Ishikawa (cell line): ENCODE results near the gene SMKR1.

Experiments used
- CEBPB ChIP-seq: IDR thresholded peaks from 2 replicates; pipeline ENCODE4 v1.6.1; 2012
- CREB1 ChIP-seq: IDR thresholded peaks from 2 replicates; pipeline ENCODE4 v1.6.1; 2012; ENCODE audit warnings: low read depth
- EGR1 ChIP-seq: IDR thresholded peaks from 2 replicates; pipeline ENCODE4 v1.6.1; 2012
- EP300 ChIP-seq: IDR thresholded peaks from 2 replicates; pipeline ENCODE4 v1.6.1; 2012; ENCODE audit warnings: borderline replicate concordance
- FOXM1 ChIP-seq: IDR thresholded peaks from 2 replicates; pipeline ENCODE4 v1.6.1; 2012; ENCODE audit warnings: low read depth, borderline replicate concordance
- MAX ChIP-seq: IDR thresholded peaks from 2 replicates; pipeline ENCODE4 v1.6.1; 2012
- NFIC ChIP-seq: IDR thresholded peaks from 2 replicates; pipeline ENCODE4 v1.6.1; 2012
- RAD21 ChIP-seq: IDR thresholded peaks from 2 replicates; pipeline ENCODE4 v1.6.1; 2012; ENCODE audit warnings: low read depth
- TAF1 ChIP-seq: IDR thresholded peaks from 2 replicates; pipeline ENCODE4 v1.6.1; 2012; ENCODE audit warnings: low read depth, mild to moderate bottlenecking
- TCF12 ChIP-seq: IDR thresholded peaks from 2 replicates; pipeline ENCODE4 v1.6.1; 2012; ENCODE audit warnings: low read depth
- TEAD4 ChIP-seq: IDR thresholded peaks from 2 replicates; pipeline ENCODE4 v1.6.1; 2012
- USF1 ChIP-seq: IDR thresholded peaks from 2 replicates; pipeline ENCODE4 v1.6.1; 2012
- YY1 ChIP-seq: IDR thresholded peaks from 2 replicates; pipeline ENCODE4 v1.6.1; 2012; ENCODE audit warnings: low read depth
- ZBTB7A ChIP-seq: IDR thresholded peaks from 2 replicates; pipeline ENCODE4 v1.6.1; 2012; ENCODE audit warnings: low read depth
- TF ChIP-seq, protein P1 (sequence below): IDR thresholded peaks from 2 replicates; pipeline ENCODE4 v1.6.1; 2012; ENCODE audit warnings: low read depth, mild to moderate bottlenecking

SMKR1 gene

DNA sequence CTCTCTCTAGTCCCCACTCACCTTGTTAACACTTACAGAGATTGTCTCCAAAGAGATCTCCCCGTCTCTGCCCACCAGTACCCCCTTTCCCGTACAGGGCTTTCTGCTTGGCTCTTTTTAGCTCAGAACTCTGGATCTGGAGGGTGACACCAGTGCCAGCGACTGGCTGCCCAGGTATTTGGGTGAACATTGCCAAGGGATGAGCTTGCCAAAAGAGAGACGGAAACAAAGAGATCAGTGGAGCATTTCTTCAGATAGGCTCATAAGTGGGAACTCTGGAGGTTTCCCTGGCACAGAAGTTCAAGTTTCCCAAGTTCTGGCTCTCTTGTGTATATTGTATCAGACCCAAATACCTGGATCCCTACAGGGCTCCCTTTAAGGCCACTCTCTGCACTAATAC, 38.1 kb upstream of the SMKR1 start:
- no peak for TF ChIP-seq TEAD4
- no peak for TF ChIP-seq EGR1
- no peak for TF ChIP-seq USF1
- no peak for TF ChIP-seq TAF1
- TF ChIP-seq RAD21 = no peak
- TF ChIP-seq CEBPB = no peak
- no peak for TF ChIP-seq TCF12
- TF ChIP-seq, protein P1, sequence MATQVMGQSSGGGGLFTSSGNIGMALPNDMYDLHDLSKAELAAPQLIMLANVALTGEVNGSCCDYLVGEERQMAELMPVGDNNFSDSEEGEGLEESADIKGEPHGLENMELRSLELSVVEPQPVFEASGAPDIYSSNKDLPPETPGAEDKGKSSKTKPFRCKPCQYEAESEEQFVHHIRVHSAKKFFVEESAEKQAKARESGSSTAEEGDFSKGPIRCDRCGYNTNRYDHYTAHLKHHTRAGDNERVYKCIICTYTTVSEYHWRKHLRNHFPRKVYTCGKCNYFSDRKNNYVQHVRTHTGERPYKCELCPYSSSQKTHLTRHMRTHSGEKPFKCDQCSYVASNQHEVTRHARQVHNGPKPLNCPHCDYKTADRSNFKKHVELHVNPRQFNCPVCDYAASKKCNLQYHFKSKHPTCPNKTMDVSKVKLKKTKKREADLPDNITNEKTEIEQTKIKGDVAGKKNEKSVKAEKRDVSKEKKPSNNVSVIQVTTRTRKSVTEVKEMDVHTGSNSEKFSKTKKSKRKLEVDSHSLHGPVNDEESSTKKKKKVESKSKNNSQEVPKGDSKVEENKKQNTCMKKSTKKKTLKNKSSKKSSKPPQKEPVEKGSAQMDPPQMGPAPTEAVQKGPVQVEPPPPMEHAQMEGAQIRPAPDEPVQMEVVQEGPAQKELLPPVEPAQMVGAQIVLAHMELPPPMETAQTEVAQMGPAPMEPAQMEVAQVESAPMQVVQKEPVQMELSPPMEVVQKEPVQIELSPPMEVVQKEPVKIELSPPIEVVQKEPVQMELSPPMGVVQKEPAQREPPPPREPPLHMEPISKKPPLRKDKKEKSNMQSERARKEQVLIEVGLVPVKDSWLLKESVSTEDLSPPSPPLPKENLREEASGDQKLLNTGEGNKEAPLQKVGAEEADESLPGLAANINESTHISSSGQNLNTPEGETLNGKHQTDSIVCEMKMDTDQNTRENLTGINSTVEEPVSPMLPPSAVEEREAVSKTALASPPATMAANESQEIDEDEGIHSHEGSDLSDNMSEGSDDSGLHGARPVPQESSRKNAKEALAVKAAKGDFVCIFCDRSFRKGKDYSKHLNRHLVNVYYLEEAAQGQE = no peak
- no peak for TF ChIP-seq ZBTB7A
- TF ChIP-seq EP300 = no peak
- no peak for TF ChIP-seq MAX
- no peak for TF ChIP-seq YY1
- TF ChIP-seq CREB1 = no peak
- no peak for TF ChIP-seq FOXM1
- no peak for TF ChIP-seq NFIC

GRCh38 chr7:129465080-129465479, 37.3 kb upstream of the SMKR1 start:
- no peak for TF ChIP-seq CEBPB
- no peak for TF ChIP-seq TCF12
- TF ChIP-seq USF1 = no peak
- no peak for TF ChIP-seq EP300
- no peak for TF ChIP-seq NFIC
- TF ChIP-seq TEAD4 = no peak

DNA sequence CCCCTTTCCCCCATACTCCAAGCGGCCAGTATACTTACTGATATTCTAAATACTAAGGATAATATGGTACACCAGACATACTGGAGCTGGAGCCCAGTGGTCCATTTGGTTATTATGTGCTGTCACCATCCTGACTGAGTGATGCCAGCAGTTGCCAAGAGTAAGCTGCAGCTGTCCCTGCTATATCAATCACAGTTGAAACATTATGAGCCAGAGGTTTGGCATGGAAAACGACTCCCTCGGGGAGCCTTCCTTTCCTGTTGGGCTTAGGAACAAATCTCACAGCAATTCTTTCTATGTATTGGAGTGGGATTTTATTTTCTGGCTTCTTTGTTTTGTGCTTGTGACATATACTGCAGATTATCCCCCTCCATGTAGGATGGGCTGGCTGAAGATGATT, 35.5 kb upstream of the SMKR1 start:
- TF ChIP-seq EGR1 (no peak), TCF12 (no peak)

DNA sequence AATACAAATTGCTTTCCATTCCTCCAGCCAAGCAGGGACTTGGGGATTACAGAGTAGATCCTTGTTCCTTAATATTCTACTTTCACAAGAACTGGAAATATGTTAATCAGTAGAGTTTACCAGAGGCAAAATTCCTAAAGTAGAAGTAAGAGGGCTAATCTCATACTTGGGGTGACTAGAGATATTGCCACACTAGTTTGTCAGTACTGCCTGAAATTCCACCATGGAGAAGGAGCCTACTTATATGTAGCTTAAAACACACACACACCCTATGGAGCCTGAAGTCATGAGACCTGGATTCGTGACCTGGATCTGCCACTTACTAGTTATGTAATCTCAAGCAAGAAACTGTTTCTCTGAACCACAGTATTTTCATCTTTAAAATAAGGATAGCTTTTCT, 34.2 kb upstream of the SMKR1 start:
- TF ChIP-seq NFIC (no peak), CREB1 (no peak), EGR1 (no peak), CEBPB (no peak), MAX (no peak), EP300 (no peak)

GRCh38 chr7:129468547-129468946, 33.8 kb upstream of the SMKR1 start:
- TF ChIP-seq YY1 = no peak
- TF ChIP-seq TCF12 = no peak
- TF ChIP-seq TEAD4 = no peak
- TF ChIP-seq USF1 = no peak

GRCh38 chr7:129469930-129470329, 32.4 kb upstream of the SMKR1 start:
- no peak for TF ChIP-seq TCF12
- TF ChIP-seq FOXM1 = no peak
- no peak for TF ChIP-seq CEBPB
- TF ChIP-seq TEAD4 = no peak
- no peak for TF ChIP-seq RAD21
- no peak for TF ChIP-seq EGR1
- TF ChIP-seq TAF1 = no peak
- TF ChIP-seq, protein P1 = no peak
- no peak for TF ChIP-seq ZBTB7A
- no peak for TF ChIP-seq YY1

DNA sequence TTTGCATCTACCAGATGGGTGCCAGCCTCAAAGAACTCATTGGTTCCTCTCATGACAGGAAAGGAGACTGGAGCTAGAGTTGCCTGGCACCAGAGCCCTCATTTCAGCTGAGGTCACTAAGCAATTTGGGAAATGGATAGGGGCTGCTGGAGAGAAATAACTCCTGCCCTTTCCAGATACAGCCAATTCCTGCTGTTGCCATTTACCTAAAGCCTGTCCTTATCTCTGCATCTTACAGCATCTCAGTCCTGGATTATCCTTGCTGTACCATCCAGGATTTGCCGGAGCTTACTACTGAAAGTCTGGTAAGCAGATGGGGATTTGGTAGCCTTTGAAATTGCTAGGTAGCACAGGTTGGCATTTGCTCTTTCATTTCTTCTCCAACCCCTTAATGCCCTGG, 31.9 kb upstream of the SMKR1 start:
- no peak for TF ChIP-seq RAD21
- TF ChIP-seq USF1 = no peak
- no peak for TF ChIP-seq YY1
- TF ChIP-seq CEBPB = no peak
- TF ChIP-seq TAF1 = no peak
- no peak for TF ChIP-seq CREB1
- TF ChIP-seq TEAD4 = no peak
- no peak for TF ChIP-seq MAX
- TF ChIP-seq NFIC = no peak
- TF ChIP-seq EGR1 = no peak
- no peak for TF ChIP-seq FOXM1
- TF ChIP-seq TCF12 = no peak
- no peak for TF ChIP-seq ZBTB7A
- no peak for TF ChIP-seq EP300
- TF ChIP-seq, protein P1 = no peak
